Measurements from ENCODE around the gene QPRT. TPM values are rescaled to one million over a fixed set of nuclear protein-coding genes. Genes with fewer than 3 reads are reported as not detected.

Gene QPRT
- total RNA-seq, 2 experiments from 2014 or later, result 0.19 to 0.45 TPM

DNA sequence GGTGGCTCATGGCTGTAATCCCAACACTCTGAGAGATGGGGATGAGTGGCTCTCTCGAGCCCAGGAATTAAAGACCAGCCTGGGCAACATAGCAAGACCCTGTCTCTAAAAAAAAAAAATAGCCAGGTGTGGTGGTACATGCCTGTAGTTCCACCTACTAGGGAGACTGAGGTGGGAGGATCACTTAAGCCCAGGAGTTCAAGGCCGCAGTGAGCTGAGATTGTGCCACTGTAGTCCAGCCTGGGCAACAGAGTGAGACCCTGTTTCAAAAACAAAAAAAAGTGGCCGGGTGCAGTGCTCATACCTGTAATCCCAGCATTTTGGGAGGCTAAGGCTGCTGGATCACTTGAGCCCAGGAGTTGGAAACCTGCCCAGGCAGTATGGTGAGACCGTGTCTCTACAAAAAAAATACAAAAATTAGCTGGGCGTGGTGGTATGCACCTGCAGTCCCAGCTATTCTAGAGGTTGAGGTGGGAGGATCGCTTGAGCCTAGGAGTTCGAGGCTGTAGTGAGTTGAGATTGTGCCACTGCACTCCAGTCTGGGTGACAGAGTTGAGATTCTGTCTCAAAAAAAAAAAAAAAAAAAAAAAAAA lies 63.8 kb downstream of the QPRT start:
- TF ChIP-seq, protein P1, sequence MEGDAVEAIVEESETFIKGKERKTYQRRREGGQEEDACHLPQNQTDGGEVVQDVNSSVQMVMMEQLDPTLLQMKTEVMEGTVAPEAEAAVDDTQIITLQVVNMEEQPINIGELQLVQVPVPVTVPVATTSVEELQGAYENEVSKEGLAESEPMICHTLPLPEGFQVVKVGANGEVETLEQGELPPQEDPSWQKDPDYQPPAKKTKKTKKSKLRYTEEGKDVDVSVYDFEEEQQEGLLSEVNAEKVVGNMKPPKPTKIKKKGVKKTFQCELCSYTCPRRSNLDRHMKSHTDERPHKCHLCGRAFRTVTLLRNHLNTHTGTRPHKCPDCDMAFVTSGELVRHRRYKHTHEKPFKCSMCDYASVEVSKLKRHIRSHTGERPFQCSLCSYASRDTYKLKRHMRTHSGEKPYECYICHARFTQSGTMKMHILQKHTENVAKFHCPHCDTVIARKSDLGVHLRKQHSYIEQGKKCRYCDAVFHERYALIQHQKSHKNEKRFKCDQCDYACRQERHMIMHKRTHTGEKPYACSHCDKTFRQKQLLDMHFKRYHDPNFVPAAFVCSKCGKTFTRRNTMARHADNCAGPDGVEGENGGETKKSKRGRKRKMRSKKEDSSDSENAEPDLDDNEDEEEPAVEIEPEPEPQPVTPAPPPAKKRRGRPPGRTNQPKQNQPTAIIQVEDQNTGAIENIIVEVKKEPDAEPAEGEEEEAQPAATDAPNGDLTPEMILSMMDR (IDR thresholded peaks at IDR 0.05), result no peak
- no peak for ATAC-seq (ENCODE audit: poor library complexity)
- Mint-ChIP-seq H3K9me3 (no peaks in the 10 kb centered on the region), H3K27ac (peak overlapping the region; percentile 98), H3K36me3 (ENCODE audit: low read depth) (peaks cover 76% of the 10 kb centered on the region), H3K4me3 (peak overlapping the region; percentile 91), H3K4me1 (ENCODE audit: low read depth) (peaks cover 89% of the 10 kb centered on the region), H3K27me3 (no peaks in the 10 kb centered on the region)
- H3K27me3 ChIP-seq (ENCODE audit: control insufficient read depth in 1 of 2, insufficient read depth in 2 of 2, low read length in 2 of 2), result no peaks in the 10 kb centered on the region
- CTCF ChIA-PET, result interaction anchor here (0.7 to 2.9 kb wide), 5 partner anchors 42 to 78 kb away, joined by 3 to 16 read pairs (median 4); partner anchors contain the start of gene KIF22
- H3K4me1 ChIP-seq (ENCODE audit: insufficient read depth, low read length), result peaks cover 87% of the 10 kb centered on the region
- H3K27ac ChIP-seq (ENCODE audit: low read depth in 1 of 2, low read length in 2 of 2), result peak overlapping the region; percentile 93 to 96
- H3K36me3 ChIP-seq (ENCODE audit: insufficient read depth, low read length), result peaks cover 38% of the 10 kb centered on the region
- no peaks in the 10 kb centered on the region for H3K9me3 ChIP-seq (ENCODE audit: control insufficient read depth in 1 of 2, insufficient read depth in 1 of 2, low read length in 2 of 2)
- intact Hi-C loops (cut with DNase I, micrococcal nuclease), result no loop called here
- DNase-seq, result peak in 2 of 14 experiments; percentile 16 to 21
- POLR2A ChIA-PET, result interaction anchor here (0.6 to 1.9 kb wide), 6 partner anchors 8 to 65 kb away, joined by 3 to 15 read pairs (median 8); partner anchors contain the start of gene KIF22
- peak overlapping the region; percentile 74 for H3K4me3 ChIP-seq (ENCODE audit: low read length)

DNA sequence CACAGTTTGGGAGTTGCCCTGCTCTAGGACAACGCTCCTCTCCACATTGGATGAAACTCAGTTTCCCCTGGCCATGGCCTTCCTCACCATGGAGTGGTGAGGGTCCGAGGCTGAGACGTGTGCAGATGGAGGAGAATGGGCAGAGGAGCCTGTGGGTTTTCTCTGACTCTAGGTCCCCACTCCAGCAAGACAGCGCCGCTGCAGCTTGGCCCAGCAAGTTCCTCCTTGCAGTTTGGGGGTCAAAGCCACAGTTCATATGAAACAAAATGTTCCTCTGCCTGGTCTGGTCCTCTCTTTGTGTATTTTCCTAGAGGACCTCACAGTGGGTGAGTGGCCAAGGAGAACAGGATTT lies 64.5 kb downstream of the QPRT start:
- ChIA-PET POLR2A (interaction anchor here (0.6 to 1.9 kb wide), 6 partner anchors 9 to 64 kb away, joined by 3 to 15 read pairs (median 8); partner anchors contain the start of gene KIF22), CTCF (interaction anchor here (0.8 to 2.9 kb wide), 6 partner anchors 42 to 105 kb away, joined by 3 to 16 read pairs (median 4); partner anchors contain the start of genes KIF22 and PAGR1)
- peaks cover 87% of the 10 kb centered on the region for H3K4me1 ChIP-seq (ENCODE audit: insufficient read depth, low read length)
- TF ChIP-seq, protein P1 (IDR thresholded peaks at IDR 0.05), result no peak
- Mint-ChIP-seq H3K4me1 (ENCODE audit: low read depth) (peaks cover 85% of the 10 kb centered on the region), H3K9me3 (no peaks in the 10 kb centered on the region), H3K36me3 (ENCODE audit: low read depth) (peaks cover 75% of the 10 kb centered on the region), H3K4me3 (peak overlapping the region; percentile 91), H3K27ac (peak overlapping the region; percentile 98), H3K27me3 (no peaks in the 10 kb centered on the region)
- H3K27ac ChIP-seq (ENCODE audit: low read depth in 1 of 2, low read length in 2 of 2), result peak overlapping the region; percentile 93 to 96
- ATAC-seq (ENCODE audit: poor library complexity) (no peak), DNase-seq (peak in 1 of 14 experiments; percentile 32)
- intact Hi-C loops (cut with DNase I, micrococcal nuclease), result no loop called here
- H3K9me3 ChIP-seq (ENCODE audit: control insufficient read depth in 1 of 2, insufficient read depth in 1 of 2, low read length in 2 of 2), result peaks cover 0 to 4% of the 10 kb centered on the region in 2 experiments
- H3K36me3 ChIP-seq (ENCODE audit: insufficient read depth, low read length), result peaks cover 44% of the 10 kb centered on the region
- no peaks in the 10 kb centered on the region for H3K27me3 ChIP-seq (ENCODE audit: control insufficient read depth in 1 of 2, insufficient read depth in 2 of 2, low read length in 2 of 2)
- peak overlapping the region; percentile 74 for H3K4me3 ChIP-seq (ENCODE audit: low read length)

DNA sequence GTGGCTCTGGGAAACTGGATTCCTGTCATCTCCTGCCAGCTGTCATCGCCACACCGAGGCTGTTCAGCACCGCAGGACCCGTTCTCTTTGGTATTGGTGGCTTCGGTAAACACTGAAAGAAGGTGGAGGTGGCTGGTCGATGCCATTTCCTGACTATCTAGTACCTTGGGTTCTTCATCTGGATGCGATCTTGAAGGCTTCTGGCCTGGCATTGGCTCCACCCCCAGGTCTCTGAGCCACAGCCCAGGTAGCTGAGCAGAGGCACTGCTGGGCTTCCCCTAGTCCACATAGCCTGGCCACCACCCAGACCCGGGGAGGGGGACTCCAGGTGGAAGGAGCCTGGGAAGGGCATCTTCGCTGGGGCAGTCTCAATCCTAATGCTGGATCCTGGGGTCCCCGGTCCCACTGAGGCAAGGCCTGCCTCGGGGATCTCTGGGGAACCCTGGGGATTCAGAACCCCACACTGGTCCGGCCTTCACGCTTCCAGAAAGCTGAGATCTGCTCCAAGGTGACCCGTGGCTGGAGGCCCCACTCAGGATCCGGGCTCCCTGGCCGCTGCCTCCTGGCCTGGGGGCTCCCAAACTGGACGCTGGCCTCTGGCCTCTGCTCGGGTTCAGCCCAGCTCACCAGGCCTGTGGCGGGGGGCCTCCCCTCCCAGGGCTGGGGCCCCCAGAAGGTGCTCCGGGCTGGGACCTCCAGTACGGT lies 65.0 kb downstream of the QPRT start:
- ChIA-PET POLR2A (interaction anchor here (0.9 to 3.3 kb wide), 8 partner anchors 10 to 64 kb away, joined by 5 to 15 read pairs (median 8); partner anchors contain the start of gene KIF22), CTCF (interaction anchor here (0.6 to 2.9 kb wide), 7 partner anchors 41 to 104 kb away, joined by 3 to 16 read pairs (median 3); partner anchors contain the start of genes KIF22 and PAGR1)
- H3K4me3 Mint-ChIP-seq, result peak overlapping the region; percentile 99
- peaks cover 76% of the 10 kb centered on the region for H3K36me3 Mint-ChIP-seq (ENCODE audit: low read depth)
- DNase-seq (peak in 10 of 14 experiments; percentile 30 to 79 (median 50)), ATAC-seq (ENCODE audit: poor library complexity) (peak; percentile 20)
- H3K27ac Mint-ChIP-seq, result peak overlapping the region; percentile 98
- H3K27me3 Mint-ChIP-seq, result no peaks in the 10 kb centered on the region
- Histone ChIP-seq H3K4me1 (ENCODE audit: insufficient read depth, low read length) (peaks cover 87% of the 10 kb centered on the region), H3K4me3 (ENCODE audit: low read length) (peak overlapping the region; percentile 74), H3K9me3 (ENCODE audit: control insufficient read depth in 1 of 2, insufficient read depth in 1 of 2, low read length in 2 of 2) (peaks cover 0 to 9% of the 10 kb centered on the region in 2 experiments), H3K36me3 (ENCODE audit: insufficient read depth, low read length) (peaks cover 49% of the 10 kb centered on the region), H3K27ac (ENCODE audit: low read depth in 1 of 2, low read length in 2 of 2) (peak overlapping the region; percentile 93 to 96), H3K27me3 (ENCODE audit: control insufficient read depth in 1 of 2, insufficient read depth in 2 of 2, low read length in 2 of 2) (no peaks in the 10 kb centered on the region)
- intact Hi-C loops (cut with DNase I, micrococcal nuclease), result no loop called here
- H3K9me3 Mint-ChIP-seq, result no peaks in the 10 kb centered on the region
- H3K4me1 Mint-ChIP-seq (ENCODE audit: low read depth), result peaks cover 84% of the 10 kb centered on the region
- TF ChIP-seq, protein P1 (IDR thresholded peaks at IDR 0.05), result no peak

All from CD4-positive, alpha-beta T cell (primary cell).